GM10248 (cell line): ENCODE data around the gene PLA2G2C.

Experiments used
- CTCF ChIA-PET: fragments of 300-600 bp; sonication (Branson Sonifier 250); formaldehyde crosslinking; extraction: SDS; loops from one replicate; lab custom pipeline; 2021; ENCODE audit warnings: antibody characterized with exemption; lab: Yijun Ruan, JAX
- POLR2A ChIA-PET: fragments of 350-650 bp; sonication (Branson Sonifier 250); formaldehyde crosslinking; extraction: SDS; loops from one replicate; lab custom pipeline; 2020; ENCODE audit warnings: antibody characterized with exemption; lab: Yijun Ruan, JAX
- DNase-seq: peaks from one replicate; pipeline ENCODE4 v3.0.0; 2012; ENCODE audit errors: extremely low spot score
- CTCF ChIP-seq: IDR thresholded peaks from 2 replicates; pipeline ENCODE4 v1.5.1; 2012; ENCODE audit warnings: mild to moderate bottlenecking, low read depth; ENCODE audit errors: extremely low read depth, missing control alignments, control extremely low read depth

PLA2G2C gene

DNA sequence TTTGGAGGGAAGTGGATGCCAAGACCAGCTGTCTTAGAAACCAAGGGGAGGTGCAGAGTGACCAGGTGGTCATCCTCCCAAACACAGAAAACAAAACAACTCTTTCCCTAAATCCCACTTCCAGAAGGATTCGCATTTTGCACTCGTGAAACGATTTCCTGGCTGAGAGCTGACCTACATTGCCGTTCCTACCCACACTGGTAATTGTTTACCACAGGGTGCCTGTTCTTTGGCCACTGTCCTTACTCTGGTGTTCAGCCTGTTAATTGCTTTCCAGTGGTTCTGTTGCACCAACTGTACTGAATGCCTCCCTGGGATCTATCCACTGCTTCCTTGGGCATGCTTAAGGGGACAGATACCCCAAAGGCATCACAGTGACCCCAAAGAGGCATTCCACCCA, 23.2 kb upstream of the PLA2G2C start:
- TF ChIP-seq CTCF = no peak
- ChIA-PET CTCF (interaction anchor here (1.4 to 1.7 kb wide), 2 partner anchors 13 to 284 kb away, joined by 3 to 6 read pairs; no protein-coding TSS in a partner anchor), POLR2A (no interaction called here)
- no peak for DNase-seq

- ChIA-PET CTCF (interaction anchor here (1.8 to 2.0 kb wide), 2 partner anchors 9 to 12 kb away, joined by 6 read pairs; no protein-coding TSS in a partner anchor), POLR2A (no interaction called here)
- DNase-seq = no peak
- TF ChIP-seq CTCF = no peak
These were observed 21.2 kb upstream of the PLA2G2C start for GRCh38 chr1:20207546-20207945.

GRCh38 chr1:20202166-20202565, 15.8 kb upstream of the PLA2G2C start:
- ChIA-PET POLR2A (no interaction called here), CTCF (interaction anchor here (1.2 to 3.0 kb wide), 2 partner anchors 11 to 227 kb away, joined by 3 to 19 read pairs; no protein-coding TSS in a partner anchor)
- DNase-seq = no peak
- TF ChIP-seq CTCF = no peak

GRCh38 chr1:20200966-20201365, 14.6 kb upstream of the PLA2G2C start:
- DNase-seq = no peak
- ChIA-PET CTCF (interaction anchor here (3.0 kb wide), 1 partner anchor 12 kb away, joined by 19 read pairs; no protein-coding TSS in a partner anchor), POLR2A (no interaction called here)

DNA sequence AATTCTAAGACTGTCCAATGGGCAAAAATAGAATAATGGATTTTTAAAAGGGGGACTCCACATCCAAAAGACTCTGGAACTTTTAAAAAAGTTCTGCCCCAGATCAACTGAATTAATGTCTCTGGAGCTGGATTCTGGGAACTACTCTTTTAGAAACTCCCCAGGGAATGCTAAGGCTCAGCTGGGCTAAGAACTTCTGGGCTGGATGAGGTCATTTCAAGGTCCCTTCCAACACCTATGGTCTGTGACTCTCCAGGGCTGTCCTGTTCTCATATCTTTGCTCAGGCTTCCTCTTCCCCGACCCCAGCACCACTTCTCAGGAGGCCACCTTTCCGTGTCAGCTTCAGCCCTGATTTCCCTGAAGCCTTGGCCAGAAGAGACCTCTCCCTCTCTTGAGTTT, 13.5 kb upstream of the PLA2G2C start:
- POLR2A ChIA-PET = no interaction called here
- CTCF ChIA-PET = interaction anchor here (1.0 to 1.1 kb wide), 3 partner anchors 12 to 48 kb away, joined by 3 to 4 read pairs (median 3); no protein-coding TSS in a partner anchor
- TF ChIP-seq CTCF = no peak
- DNase-seq = no peak

More at GRCh38 chr1:20200966-20201365, 14.6 kb upstream of the PLA2G2C start:
- no peak for TF ChIP-seq CTCF

GRCh38 chr1:20199403-20199802, 13.1 kb upstream of the PLA2G2C start:
- TF ChIP-seq CTCF = no peak
- ChIA-PET CTCF (interaction anchor here (1.0 to 1.1 kb wide), 2 partner anchors 12 to 47 kb away, joined by 3 read pairs; no protein-coding TSS in a partner anchor), POLR2A (no interaction called here)
- DNase-seq = no peak
